ENCODE data around the gene KCNIP3. TPM values are rescaled to one million over a fixed set of nuclear protein-coding genes. Genes with fewer than 3 reads are reported as not detected.

The KCNIP3 gene
- total and polyA plus RNA-seq, 4 donors: 1.8 to 2.7 (median 2.1) TPM

GRCh38 chr2:95261602-95262001, 35.5 kb upstream of the KCNIP3 start:
- WGBS, 2 donors: 56 to 58% methylated on average over 6 of the region's 6 CpGs
- H3K4me1 ChIP-seq (ENCODE audit: control insufficient read depth in 5 of 5, insufficient read depth in 5 of 5, low read length in 5 of 5): peaks cover 0 to 7% (median 0%) of the 10 kb centered on the region in 5 donors

DNA sequence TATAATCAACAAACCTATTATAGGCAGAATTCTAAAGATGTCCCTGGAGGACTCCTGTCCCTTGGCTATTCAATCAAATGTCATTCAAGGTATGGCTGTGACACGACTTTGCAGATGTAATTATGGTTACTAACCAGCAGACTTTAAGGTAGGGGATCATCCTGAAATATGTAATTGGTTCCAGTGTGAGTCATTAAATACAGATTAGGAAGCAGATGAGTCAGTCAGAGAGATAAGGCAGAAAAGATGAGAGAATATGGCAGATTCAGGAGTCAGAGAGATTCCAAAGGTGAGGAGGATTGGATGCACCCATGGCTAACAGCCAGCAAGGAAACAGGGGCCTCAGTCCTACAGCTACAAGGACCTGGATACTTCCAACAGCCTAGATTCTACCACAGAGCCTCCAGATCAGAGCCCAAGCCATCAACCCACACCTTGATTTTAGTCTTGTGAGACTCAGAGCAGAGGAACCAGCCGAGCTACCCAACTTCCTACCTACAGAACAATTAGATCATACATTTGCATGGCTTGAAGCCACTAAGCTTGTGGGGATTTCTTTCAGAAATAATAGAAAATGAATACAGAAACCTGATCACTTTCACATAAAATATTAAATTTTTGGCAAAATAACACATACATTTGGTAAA, 34.1 kb upstream of the KCNIP3 start:
- H3K4me1 ChIP-seq (ENCODE audit: control insufficient read depth in 5 of 5, insufficient read depth in 5 of 5, low read length in 5 of 5): peaks cover 0 to 7% (median 0%) of the 10 kb centered on the region in 5 donors
- H3K9ac ChIP-seq (ENCODE audit: insufficient read depth in 1 of 2, low read length in 2 of 2): no peak overlapping the region
- TF ChIP-seq, protein P1, sequence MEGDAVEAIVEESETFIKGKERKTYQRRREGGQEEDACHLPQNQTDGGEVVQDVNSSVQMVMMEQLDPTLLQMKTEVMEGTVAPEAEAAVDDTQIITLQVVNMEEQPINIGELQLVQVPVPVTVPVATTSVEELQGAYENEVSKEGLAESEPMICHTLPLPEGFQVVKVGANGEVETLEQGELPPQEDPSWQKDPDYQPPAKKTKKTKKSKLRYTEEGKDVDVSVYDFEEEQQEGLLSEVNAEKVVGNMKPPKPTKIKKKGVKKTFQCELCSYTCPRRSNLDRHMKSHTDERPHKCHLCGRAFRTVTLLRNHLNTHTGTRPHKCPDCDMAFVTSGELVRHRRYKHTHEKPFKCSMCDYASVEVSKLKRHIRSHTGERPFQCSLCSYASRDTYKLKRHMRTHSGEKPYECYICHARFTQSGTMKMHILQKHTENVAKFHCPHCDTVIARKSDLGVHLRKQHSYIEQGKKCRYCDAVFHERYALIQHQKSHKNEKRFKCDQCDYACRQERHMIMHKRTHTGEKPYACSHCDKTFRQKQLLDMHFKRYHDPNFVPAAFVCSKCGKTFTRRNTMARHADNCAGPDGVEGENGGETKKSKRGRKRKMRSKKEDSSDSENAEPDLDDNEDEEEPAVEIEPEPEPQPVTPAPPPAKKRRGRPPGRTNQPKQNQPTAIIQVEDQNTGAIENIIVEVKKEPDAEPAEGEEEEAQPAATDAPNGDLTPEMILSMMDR (IDR thresholded peaks at IDR 0.05; ENCODE audit: control extremely low read depth, extremely low read depth): no peak
- H3K27ac ChIP-seq (ENCODE audit: low read depth in 1 of 2, low read length in 1 of 2): no peak overlapping the region
- no peak overlapping the region for H3K4me3 ChIP-seq
- no peak for DNase-seq
- 78 to 80% methylated on average over 2 of the region's 2 CpGs for WGBS, 2 donors
- no peak for ATAC-seq (ENCODE audit: insufficient read depth, low FRiP score)
- peaks cover 0 to 2% (median 0%) of the 10 kb centered on the region in 4 donors for H3K9me3 ChIP-seq (ENCODE audit: control insufficient read depth in 4 of 4, insufficient read depth in 3 of 4, low read length in 3 of 4)
- H3K27me3 ChIP-seq (ENCODE audit: control insufficient read depth in 3 of 3, insufficient read depth in 3 of 3, low read length in 2 of 3): no peaks in the 10 kb centered on the region
- H3K36me3 ChIP-seq (ENCODE audit: control insufficient read depth in 4 of 4, insufficient read depth in 4 of 4, low read length in 4 of 4): no peaks in the 10 kb centered on the region

More at GRCh38 chr2:95261602-95262001, 35.5 kb upstream of the KCNIP3 start:
- H3K27ac ChIP-seq (ENCODE audit: low read depth in 1 of 2, low read length in 1 of 2): no peak overlapping the region
- TF ChIP-seq, protein P1 (IDR thresholded peaks at IDR 0.05; ENCODE audit: control extremely low read depth, extremely low read depth): no peak
- H3K9ac ChIP-seq (ENCODE audit: insufficient read depth in 1 of 2, low read length in 2 of 2): no peak overlapping the region
- peaks cover 0 to 3% (median 0%) of the 10 kb centered on the region in 4 donors for H3K9me3 ChIP-seq (ENCODE audit: control insufficient read depth in 4 of 4, insufficient read depth in 3 of 4, low read length in 3 of 4)
- H3K36me3 ChIP-seq (ENCODE audit: control insufficient read depth in 4 of 4, insufficient read depth in 4 of 4, low read length in 4 of 4): no peaks in the 10 kb centered on the region
- DNase-seq (no peak), ATAC-seq (ENCODE audit: insufficient read depth, low FRiP score) (no peak)
- no peak overlapping the region for H3K4me3 ChIP-seq
- no peaks in the 10 kb centered on the region for H3K27me3 ChIP-seq (ENCODE audit: control insufficient read depth in 3 of 3, insufficient read depth in 3 of 3, low read length in 2 of 3)

- whole genome bisulfite sequencing, 2 donors: 52 to 67% methylated on average over 6 of the region's 6 CpGs
These were observed 32.5 kb upstream of the KCNIP3 start for GRCh38 chr2:95264624-95265023.

More at GRCh38 chr2:95264624-95265023, 32.5 kb upstream of the KCNIP3 start:
- TF ChIP-seq, protein P1 (IDR thresholded peaks at IDR 0.05; ENCODE audit: control extremely low read depth, extremely low read depth): no peak
- ATAC-seq (ENCODE audit: insufficient read depth, low FRiP score) (no peak), DNase-seq (peak; percentile 21 to 61 (median 38))
- Histone ChIP-seq H3K36me3 (ENCODE audit: control insufficient read depth in 4 of 4, insufficient read depth in 4 of 4, low read length in 4 of 4) (no peaks in the 10 kb centered on the region), H3K9me3 (ENCODE audit: control insufficient read depth in 4 of 4, insufficient read depth in 3 of 4, low read length in 3 of 4) (no peaks in the 10 kb centered on the region), H3K27ac (ENCODE audit: low read depth in 1 of 2, low read length in 1 of 2) (no peak overlapping the region), H3K9ac (ENCODE audit: insufficient read depth in 1 of 2, low read length in 2 of 2) (no peak overlapping the region), H3K4me1 (ENCODE audit: control insufficient read depth in 5 of 5, insufficient read depth in 5 of 5, low read length in 5 of 5) (peaks cover 0 to 7% (median 0%) of the 10 kb centered on the region in 5 donors), H3K27me3 (ENCODE audit: control insufficient read depth in 3 of 3, insufficient read depth in 3 of 3, low read length in 2 of 3) (no peaks in the 10 kb centered on the region), H3K4me3 (no peak overlapping the region)
